Effector CD4-positive, alpha-beta T cell (primary cell): Measurements from ENCODE around the gene PSMG4.

ENCODE experiments used
- DNase-seq: peaks from one replicate; pipeline ENCODE4 v3.0.0-alpha.2; 2020

Gene PSMG4

DNA sequence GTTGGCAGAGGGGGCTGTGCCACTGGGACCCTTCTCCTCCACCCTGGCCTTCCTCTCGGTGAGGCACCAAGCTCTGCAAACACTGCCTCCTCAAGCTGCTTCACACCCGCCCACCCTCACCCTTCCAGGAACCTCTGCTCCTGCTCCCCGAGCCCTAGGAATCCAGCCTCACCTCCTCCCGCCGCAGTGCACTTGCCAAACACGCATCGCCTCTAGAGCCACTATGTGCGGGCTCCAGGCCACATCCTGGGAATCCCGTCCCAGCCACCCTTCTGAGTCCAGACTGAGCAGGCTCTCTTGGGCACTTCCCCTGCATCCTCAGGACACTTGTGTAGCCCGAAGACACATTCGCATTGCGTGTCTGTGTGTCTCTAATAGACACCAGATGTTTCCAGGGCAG, 18.5 kb downstream of the PSMG4 start:
- DNase-seq = no peak

DNA sequence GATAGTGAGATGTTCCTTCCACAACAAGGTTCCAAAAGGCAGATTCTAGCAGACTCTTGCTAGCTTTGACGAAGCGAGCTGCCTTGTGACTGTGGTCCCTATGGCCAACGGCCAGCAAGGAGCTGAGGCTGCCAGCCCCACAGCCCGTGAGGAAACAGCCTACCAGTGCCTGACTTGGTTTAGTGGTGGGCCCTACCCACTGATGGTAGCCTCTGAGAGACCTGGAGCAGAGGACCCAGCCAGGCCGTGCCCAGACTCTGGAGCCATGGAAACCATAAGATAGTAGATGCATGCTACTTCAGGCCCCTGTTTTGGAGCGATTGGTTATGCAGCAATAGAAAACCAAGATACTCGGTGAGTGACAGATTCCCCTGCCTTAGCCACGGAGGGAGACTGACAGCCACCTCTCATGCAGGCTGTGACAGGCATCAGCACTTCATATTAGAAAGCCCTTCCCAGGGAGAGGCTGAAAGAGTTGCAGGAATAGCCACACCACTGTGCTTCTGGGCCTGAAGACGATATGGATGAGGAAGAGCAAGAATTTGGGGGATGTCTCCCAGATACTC, 19.2 kb downstream of the PSMG4 start:
- DNase-seq = no peak

DNA sequence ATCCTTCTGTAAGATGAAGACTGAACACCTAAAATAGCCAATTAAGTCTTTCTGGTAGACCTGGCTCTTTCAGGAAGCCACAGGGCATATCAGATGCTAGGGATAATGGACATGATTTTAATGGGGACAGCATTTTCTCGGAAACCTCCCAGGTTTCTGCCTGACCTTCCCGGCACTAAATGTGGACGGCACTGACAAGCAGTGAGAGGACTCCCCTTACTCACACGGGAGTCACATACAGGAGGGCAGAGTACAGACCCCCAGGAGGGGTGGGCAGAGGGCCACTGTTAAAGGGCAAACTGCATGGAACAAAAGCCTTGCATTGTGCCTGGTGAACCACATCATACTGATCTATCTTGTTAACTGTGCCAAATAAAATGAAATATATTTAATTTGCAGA, 19.9 kb downstream of the PSMG4 start:
- DNase-seq = no peak

DNA sequence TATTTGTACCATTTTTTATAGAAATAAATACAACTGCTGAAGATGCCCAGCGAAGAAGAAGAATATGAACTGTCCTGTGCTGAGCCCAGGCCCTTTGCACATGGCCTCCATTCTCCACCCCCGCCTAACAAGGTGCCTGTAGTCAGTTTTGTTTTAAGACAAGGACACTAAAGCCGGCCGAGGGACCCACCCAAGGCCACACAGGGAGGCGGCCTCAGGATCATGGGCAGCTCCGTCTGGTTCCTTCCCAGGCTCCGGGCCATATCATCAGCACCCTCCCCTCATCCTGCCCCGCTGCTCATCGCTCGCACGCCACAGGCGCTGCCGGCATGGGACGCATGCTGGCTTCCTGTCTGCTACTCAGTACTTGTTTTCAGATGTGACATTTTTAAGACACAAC, 21.3 kb downstream of the PSMG4 start:
- no peak for DNase-seq

DNA sequence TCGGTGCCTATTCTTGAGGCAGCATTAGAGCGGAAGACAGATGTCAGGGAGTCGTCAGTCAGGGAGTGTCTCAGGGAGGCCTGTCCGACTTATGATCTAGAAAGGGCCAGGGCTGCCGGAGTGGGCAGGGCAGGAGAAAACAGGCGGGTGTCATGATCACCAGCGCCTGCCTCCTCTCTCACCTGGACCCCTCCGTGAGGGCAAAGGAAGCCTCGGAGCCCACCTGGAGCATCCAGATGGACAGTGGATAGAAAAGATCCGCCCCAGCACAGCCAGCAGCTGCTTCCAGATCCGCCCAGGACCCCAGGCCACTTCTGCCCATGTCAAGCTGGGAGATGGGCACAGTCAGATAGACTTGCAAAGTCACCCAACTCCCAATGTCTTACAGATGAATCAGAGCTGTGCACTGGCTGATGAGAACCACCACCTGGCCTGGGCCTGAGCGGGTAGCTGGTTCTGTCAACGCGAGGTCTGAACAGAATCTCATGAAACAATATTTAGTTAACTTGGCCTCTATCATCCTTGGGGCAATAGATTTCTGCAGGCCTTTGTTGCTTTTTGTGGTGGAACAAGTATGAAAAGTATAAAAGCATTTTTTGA, 22.2 kb downstream of the PSMG4 start:
- no peak for DNase-seq

DNA sequence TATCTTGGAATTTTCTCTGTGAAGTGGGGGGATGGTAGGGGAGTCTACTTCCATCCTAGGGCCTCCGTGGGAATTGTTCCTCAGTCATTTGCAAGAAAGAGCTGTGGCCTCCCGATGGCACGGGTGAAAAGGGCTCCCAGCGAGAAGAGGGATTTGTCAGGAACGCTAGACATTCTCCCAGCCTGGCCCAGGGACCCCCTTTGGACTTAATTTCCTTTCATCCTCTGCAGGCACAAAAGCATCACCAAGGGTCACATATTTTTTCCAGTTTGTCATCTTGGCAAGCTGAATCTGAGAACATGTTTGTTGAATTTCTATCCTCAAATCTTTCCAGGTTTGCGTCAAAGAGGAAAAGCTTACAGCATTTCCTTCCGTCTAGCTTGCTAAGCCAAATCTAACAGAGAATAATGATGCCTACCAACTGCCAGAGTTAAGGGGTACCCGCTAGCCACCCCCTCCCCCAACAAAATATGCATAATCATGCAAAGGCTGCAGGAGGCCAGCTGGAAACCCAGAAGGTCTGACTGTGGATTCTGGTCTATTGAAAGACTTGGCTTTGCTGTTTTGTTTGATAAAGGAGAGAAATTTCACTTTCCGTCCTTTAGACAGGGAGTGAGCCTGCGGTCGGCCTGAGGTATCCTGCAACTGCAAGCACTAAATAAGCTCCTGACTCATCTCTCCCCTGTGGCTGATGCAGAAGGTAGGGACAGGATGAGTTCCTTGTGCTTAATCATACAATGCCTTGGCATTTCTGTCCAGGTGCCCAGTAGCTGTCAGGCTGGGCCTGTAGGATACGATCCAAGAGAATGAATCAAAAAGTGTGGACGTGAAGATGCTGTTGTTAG, 23.1 kb downstream of the PSMG4 start:
- no peak for DNase-seq

DNA sequence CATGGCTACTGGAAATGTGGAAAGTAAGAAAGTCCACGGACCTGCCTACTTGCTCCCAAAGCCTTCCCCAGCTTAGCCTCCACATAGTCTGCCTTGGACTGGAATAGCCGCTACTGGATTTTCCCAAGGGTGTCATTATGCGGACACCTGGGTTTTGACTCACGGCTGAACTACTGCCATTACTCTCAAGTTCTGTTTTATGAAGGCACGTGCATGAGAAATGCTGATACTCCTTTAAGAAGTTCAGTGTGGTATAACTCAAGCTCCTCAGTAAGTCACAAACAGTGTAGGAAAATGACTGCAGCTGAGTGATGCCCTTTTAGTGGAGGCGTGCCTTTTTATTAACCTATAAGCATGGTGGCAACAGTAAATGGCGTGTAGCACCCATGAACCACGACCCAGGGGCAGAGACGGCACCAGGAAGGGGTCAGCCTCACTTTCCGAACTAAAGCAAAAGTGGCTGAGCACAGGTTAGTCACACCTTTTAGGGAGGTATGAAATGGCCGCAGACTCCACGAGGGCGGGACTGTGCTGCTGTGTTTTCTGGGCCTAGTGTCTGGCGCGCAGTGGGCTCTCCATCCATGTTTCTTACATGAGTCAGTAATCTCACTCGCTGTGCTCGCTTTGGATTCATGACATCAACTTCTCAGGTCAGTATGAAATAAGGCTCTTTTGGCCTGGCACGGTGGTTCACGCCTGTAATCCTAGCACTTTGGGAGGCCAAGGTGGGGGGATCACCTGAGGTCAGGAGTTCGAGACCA, 23.9 kb downstream of the PSMG4 start:
- no peak for DNase-seq

DNA sequence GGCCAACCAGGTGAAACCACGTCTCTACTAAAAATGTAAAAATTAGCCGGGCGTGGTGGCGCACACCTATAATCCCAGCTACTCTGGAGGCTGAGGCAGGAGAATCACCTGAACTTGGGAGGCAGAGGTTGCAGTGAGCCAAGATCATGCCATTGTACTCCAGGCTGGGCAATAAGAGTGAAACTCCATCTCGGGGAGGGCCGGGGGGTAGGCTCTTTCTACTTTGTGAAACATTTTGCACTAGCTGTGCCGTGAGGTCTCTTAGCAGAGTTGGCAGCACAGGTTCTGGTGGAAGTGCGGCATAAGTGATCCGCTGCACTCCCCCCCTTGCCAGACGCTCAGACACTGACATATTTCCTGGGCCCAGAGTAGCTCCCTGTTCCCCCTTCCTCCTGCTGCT, 24.5 kb downstream of the PSMG4 start:
- no peak for DNase-seq

DNA sequence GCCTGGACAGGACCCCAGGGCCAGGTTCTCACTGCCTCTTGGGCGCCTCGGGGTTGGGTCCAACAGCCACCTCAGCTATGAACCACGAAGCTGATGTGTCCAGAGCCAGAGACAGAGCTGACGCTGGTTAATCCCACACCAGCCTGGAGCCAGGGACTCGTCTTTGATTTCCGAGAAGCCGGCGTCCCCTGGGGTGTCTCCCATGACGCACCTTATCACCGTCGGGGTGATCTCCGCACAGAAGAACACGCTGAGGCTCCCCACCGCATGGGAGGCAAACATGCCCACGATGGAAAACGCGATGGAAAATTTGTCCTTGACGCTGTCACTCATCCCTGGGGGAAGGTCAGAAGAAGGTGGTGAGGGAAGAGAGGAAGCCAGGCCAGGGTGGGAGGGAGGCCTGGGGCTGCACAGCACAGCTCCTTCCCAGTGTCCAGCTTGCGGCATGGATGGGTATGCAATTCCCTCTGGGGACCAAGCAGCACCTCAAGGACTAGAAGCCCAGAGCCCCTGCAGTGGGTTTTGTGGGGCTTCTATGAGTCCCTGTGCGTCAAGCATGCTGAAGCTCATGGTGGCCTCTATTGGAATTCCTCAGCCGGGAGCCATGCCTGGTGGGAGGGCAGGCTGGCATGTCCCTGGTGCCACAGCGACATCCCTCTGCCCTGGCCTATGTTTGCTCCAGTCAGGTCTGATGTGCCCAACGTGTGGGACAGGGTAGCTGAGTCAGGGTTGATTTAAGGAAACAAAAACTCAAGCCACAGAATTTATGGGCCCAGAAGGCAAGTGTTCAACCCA, 25.1 kb downstream of the PSMG4 start:
- DNase-seq = no peak

DNA sequence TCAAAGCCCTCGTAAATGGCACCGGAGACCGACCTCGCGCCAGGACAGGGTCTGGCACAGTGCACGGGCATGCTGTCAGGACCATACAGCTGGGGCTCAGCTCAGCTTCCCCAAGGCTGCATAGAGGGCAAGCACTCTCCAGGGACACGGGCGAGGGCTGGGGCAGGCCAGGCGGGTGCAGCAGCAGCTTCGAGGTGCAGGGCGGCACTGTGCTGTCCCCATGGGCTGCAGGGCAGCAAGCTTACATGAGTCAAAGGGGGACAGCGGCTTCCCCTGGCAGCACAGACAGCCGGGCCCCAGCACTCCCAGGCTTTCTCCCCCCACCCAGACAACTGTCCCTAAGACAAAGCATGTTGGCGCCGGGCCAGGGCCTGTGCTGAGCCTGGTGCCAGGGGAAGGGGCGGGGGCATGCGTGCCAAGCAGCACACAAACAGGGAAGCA, 25.7 kb downstream of the PSMG4 start:
- no peak for DNase-seq

DNA sequence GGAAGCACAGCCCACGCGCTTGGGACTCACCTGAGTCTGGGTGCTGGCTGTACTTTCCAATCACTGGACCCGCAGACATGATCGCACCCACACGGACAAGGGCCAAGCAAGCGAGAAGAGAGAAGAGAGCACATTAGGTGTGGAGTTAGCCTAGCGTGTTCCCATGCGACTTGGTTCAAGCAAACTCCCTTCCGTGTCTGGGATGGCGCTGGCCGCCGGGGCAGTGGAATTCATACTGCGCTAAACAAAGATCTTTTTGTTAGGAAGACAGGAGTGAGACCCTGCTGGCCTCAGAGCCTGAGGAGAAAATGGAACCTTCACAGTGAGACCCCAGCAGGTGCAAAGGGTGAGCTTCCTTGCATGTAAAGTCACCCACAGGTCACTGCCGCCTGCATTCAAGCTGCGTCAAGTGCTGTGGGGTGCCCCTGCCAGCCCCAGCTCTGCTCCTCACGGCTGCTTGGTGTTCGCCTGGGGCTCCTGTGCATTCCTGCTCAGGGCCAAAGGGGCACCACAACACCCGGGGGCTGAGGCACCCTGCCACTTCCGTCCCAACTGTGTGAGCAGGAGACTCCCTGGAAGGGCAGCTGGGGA, 26.4 kb downstream of the PSMG4 start:
- DNase-seq = no peak

DNA sequence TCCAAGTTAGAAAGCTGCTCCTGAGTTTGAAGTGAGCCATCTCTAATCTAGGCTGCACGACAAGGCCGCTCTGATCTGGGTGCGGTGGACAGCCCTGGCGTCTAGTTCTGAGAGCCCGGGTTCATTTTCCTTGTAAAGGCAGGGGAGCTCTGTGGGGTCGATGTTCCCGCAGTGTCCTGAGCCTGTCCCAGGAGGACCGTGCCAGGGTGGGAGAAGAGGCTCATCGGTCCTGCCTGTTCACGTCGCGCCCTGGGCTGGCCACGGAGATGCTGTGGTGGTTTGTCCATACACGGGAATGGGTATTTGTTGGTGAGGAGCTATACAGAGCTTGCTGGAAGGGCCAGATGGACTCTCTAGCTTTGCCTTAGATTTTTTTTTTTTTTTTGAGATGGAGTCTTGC, 27.0 kb downstream of the PSMG4 start:
- DNase-seq = no peak

DNA sequence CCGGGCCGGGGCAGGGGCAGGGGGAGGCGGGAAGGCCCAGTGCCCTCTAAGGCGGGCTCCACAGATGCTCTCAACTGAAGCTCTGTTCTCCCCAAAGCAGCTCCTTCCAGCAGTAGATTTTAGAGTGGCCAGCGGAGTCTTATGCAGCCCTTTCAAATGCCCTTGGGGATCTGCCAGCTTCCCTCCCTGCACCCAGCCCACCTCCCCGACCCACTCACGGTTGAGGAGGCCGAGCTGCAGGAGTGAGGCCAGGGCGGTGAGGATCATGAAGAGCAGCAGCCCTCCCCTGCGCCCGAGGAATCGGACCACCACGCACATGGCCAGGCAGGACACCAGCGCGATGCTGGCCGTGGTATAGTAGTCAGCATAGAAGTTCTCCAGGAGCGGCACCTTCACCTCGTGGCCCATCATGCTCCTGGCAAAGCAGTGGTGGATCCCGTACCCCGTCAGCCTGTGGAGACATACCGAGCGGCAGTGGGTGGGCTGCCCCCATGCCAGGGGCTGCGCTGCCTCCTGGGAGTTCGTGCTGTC, 28.0 kb downstream of the PSMG4 start:
- DNase-seq = no peak

DNA sequence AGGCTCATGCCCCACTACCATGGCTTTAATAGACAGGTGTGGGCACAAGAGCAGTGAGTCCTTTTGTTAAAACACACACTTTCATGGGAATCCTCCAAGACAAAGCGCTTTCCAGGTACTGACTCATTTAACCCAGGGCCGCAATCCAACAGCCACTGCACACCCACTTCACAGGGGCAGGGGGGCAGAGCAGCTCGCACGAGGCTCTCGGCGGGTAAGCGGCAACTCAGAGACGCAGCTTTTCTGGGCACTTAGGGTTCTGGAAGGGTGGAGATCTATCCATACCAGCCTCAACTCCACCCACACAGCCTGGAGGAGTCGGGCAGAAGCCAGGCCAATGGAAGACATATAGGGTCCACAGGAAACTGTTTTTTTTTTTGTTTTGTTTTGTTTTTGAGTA, 28.6 kb downstream of the PSMG4 start:
- no peak for DNase-seq

DNA sequence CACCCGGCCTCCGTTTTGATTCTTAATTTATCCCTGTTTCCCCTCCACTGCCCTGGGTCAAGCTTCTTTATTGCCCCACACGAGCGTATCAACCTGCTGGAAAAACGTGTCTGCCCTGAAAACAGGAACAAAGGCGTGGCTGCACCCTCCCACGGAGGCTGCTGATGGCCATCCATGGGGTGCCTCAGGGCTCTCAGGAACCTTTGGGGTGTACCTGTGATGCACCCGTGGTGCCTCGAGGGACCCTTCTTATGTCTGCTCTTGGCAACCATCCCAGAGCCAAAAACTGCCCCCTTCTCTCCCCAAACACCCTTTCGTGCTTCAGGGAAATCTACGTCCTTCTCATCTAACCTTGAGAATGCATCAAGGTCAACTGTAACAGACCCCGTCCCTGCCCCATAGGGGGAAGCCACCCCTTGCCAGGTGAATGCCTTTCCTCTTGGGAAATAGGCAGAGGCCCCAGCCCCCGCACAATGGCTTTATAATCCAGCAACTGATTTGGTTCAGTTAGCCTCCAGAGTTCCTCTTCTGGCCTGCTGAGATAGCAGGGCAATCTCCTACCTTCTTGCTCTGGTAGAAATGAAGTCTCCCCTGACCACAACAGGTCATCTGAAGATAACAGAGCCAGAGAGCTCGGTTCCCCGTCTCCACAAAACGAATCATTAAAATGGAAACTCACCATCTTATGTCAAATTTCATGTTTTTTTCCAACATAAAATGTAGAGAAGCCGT, 29.4 kb downstream of the PSMG4 start:
- DNase-seq = no peak

DNA sequence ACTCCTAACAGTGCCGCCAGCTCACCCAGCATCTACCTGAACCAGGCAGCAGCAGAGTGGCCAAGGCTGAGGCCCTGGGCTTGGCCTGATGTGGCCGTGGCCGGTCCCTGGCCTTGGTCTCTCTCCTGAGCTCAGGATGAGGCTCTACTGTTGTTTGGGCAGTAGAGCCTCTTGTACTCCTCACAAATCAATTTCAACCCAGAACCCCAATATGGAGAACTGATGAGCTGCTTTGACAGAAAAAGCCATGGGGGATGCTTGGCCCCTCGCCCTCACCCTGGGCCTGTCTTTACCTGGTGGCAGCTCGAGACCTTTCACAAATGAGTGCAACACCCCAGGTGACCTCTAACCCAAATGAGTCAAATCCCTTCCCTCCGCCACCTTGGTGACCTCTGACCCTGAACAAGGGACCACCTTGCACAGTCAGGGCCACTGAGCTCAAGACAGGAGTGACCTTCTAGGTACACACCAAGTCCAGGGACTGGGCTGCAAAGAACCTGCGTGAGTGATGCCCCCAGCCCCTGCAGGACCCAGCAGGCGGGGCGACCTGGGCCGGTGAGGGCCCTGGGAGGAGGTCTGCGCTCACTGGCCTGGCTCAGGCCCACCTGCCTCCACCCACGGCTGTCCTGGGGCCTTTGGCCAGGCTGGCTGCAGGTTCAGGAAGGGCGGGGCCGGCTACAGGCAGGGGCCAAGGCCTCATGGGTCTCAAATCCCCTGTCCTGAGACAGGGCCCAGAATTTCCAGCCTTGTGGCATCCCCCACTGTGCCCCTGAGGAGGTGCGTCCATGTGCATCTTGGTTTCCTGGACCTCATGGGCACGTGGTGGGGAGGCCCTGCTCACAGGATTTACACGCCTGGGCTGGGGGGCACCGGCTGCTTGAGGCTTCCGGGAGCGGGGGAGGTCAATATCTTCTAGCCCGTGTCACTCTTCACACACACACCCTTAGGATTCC, 30.2 kb downstream of the PSMG4 start:
- DNase-seq = no peak

DNA sequence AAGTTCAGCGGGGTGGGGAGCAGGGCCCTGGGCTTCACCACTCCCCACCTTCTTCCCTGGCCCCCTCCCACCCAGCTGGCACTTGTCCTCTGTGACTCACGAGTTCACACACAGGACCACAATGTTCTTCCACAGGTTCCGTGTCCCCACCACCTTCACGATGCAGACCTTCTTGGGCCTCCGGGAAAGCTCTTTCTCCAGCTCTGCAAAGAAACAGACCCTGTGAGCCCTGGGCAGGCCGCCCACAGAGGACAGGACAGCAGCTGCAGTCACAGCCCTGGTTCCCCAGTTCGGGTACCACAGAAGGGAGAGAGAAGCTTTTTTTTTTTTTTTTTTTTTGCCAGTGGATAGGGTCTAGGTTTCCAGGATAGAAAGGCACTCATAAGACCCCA, 30.9 kb downstream of the PSMG4 start:
- DNase-seq = no peak

DNA sequence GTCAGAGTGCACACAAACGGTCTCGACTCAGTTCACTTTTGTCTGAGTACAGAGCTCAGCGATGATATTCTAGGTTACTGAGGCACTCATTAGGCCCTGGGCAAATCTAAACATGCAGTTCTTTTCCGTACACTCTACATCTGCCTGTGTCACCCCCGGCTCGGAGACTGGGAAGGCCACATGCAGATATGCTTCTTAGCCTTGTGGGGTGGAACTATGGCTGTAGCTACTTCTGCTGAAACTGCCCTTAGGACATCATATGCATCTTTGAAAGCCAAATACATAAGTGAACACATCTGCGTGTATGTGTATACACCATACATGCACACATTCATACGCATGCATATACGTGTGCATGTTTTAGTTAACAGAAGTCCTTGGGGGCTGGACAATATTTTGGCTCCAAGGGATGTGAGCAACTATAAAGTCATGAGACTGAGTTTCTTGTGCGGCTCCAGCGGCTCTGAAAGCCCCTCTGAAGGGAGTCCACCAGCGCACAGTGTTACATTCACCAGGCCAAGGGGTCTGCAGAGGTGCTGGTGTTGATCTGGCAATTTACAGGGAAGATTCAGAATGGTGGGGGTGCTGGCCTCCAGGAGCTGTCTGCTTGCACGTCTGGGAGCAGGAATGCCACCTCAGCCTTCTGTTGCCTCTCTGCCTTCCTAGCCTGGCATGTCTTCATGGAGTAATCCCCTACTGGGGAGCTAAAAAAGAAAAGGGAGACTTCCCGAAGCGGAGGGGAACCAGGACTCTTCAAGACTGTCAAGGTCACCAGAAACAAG, 31.6 kb downstream of the PSMG4 start:
- DNase-seq = no peak

DNA sequence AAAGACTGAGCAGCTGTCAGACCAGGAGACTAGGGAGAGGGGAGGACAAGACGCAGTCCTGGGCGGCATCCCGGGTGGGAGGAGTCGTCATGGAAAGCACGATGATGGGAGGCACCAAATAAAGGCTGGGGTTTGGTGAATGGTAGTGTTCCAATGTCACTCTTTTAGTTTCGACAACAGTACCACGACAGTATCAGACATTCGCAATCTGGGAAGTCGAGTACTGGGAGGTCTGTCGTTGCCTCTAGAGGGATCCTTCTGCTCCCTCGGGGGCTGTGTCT, 32.1 kb downstream of the PSMG4 start:
- no peak for DNase-seq

DNA sequence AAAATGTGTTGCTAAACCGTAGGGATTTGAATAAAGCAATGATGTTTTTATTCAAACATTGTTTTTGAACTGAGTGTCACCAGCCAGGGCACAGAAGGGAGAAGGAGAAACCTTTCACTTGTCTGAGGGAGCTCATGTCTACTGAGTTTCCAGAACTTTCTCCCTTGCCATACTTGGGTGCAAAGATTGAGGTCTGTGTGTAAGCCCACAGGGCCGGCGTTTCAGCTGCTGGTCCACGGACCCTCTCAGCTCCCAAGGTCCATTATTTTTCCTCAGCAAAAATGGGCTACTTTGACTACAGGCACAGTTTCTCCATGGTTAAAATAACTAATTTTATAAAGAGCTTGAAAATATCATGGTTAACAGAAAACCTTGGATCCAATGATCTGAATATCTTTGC, 32.6 kb downstream of the PSMG4 start:
- DNase-seq = no peak
